Activated effector memory CD4-positive, alpha-beta T cell treated with Interleukin-2 at 50 U/mL for 16 hours (primary cell): Measurements from ENCODE around the gene RBFA.

ENCODE experiments used
- DNase-seq: peaks from one replicate; pipeline ENCODE4 v3.0.0-alpha.2; 2020

RBFA gene

DNA sequence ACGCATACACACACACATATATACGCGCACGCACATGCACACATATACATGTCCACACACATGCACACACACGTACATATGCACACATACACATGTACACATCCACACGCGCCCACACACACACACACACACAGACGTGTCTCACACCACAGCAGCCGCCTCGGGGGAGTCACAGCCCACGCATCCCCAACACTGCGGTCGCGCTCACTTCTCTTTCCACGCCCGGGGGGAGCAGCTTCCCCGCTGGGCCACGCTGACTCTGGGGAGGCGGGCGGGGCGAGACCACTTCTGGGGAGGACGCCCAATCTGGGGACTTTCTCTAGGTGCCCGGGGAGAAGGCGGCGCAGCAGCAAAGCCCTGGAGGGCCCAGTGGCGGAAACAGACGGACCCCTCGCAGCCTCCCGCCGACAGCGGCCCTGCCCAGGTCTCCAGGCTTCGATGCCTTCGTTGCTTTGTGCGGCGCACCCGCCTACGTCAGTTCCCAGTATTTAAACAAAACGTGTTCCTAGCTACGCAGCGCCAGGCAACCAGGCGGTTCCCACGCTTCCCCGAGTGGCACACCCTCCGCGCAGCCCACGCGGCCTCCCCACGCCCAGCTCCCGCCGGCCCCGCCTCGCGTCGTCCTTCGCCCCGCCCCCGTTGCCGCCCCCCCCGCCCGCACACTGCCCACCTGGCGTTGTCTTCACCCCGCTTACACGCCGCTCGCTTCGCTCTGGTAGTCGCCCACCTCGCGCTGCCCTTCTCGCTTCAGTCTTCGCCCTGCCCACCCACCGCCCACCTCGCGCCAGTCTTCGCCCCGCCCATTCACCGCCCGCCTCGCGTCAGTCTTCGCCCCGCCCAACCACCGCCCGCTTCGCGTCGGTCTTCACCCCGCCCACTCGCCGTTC, 810 bp upstream of the RBFA start:
- no peak for DNase-seq

DNA sequence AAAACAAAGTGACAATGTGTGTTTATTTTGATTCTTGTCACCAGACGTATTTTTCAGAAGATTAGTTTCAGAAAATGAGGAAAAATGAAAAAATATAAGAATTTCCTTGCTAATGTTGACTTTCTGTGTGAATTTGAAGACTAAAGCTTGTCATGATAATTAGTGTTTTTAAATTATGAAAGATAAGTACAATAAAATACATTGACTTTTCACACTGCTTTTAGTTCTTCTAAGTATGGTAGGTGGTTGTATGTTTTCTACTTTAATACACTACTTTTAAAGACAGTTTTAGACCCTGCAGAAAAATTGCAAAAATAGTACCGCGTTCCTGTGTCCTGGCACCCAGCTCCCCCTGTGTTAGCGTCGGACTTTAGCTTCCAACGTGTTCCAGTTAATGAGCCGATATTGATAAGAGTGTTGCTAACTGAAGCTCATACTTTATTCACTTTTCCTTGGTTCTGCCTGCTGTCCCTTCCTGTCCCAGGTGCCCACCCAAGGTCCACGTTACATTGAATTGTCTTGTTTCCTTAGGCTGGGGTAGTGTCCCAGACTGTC, 695 bp downstream of the RBFA start:
- DNase-seq, result no peak

DNA sequence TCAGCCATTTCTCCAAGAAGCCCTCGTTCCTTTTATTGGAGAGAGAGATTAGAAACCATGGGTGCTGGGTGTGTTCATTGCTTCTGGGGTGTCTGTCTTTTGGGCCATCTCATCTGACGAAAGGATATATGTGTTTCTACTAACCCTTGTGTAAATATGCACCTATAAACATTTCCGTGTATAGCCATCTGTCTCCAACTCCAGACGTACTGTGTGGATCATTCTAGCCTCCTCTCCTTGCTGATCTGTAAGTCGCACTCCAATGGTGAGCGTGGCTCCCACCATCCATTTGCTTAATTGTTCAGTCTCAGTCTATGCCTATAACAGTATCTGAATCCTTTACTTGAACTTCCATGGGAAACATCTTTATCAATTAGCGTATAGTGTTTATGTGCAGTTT, 1.8 kb downstream of the RBFA start:
- DNase-seq, result no peak

DNA sequence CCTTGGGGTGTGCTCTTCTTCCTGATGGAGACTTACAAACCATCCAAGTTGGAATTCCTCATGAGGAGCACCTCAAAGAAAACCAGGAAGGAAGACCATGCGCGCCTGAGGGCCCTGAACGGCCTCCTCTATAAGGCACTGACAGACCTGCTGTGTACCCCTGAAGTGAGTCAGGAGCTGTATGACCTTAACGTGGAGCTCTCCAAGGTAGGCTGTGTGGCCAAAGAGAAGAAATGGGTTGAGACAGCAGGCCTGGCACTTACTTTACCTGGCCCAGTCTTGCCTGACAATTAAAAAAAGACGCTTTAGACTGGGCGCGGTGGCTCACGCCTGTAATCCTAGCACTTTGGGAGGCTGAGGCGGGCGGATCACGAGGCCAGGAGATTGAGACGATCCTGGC, 3.1 kb downstream of the RBFA start:
- DNase-seq, result no peak

DNA sequence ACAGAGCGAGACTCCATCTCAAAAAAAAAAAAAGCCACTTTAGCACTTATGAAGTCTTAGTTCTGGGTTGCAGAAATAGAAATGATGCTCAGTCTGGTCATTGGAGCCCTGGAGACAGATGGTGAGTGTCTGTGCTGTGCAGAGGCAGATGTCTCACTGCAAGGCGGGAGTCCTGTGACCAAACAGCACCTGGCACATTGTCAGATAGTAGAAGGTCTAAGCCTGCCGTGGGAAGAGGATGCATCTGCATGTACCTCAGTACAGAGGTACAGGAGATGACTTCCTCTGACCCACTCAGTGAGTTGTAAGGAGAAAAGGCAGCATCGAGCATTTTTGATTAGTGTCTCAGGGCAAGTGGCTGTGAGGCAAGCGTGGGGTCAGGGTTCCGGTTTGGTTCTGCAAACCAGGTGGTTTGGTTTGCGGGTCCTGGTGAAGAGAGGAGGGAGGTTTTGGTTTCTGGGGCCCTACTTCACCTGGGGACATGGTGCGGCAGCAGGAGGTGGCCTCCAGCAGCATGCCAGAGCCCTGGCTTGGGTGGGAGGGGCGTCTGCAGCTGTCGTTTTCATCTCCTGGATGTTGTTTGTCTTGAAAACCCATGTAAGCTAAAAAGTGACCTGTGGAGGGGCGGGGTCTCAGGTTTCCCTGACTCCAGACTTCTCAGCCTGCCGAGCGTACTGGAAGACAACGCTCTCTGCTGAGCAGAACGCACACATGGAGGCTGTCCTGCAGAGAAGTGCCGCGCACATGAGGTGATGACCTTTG, 3.8 kb downstream of the RBFA start:
- DNase-seq, result no peak

DNA sequence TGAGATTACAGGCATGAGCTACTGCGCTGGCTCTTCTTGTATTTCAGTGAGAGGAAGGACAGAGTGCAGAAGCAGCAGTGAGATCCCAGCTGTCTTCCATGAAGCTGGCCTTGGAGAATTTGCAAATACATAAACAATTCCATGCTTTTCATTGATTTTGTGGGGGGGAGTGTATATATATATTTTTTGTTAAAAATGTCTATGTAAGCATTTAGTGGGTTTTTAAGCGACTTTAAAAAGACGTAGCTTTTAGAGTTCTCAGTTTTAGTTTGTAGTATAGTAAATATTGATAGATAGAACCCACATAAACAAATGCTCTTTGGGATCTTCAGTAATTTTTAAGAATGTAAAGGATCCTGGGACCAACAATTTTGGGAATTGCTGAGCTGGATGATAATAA, 6.3 kb downstream of the RBFA start:
- no peak for DNase-seq

DNA sequence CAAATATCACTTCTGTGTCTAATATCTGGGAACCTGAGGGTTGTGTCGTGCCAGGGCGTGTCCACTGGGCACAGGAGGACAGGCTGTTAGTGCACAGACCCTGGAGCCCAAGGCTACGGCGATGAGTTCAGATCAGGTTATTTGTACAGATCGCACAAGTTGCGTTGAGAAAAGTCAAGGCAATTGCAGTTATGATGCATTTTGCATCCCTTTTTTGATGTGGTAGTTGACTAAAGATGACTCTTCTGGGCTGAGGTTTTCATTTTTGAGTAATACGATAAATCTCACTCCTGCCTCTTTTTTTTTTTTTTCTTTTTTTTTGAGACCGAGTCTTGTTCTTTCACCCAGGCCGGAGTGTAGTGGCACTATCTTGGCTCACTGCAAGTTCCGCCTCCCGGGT, 7.2 kb downstream of the RBFA start:
- DNase-seq, result no peak

DNA sequence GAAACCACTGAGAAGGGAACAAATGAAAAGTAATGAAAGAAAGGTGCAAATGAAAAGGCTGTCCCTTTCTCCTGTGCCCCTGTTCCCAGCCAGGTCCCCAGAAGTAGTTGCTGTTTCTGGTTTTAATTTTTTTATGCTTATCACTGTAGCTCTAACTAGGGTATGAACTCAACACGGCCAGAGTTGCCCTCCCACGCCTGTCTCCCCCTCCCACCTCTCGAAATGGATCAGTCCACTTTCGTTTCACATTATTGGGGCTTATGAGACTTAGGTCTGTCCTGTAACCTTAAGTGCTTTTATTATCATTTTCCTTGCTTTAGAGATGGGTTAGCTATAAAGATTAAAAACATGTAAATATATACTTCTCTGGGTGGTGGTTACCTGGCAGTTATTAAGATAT, 8.6 kb downstream of the RBFA start:
- no peak for DNase-seq

DNA sequence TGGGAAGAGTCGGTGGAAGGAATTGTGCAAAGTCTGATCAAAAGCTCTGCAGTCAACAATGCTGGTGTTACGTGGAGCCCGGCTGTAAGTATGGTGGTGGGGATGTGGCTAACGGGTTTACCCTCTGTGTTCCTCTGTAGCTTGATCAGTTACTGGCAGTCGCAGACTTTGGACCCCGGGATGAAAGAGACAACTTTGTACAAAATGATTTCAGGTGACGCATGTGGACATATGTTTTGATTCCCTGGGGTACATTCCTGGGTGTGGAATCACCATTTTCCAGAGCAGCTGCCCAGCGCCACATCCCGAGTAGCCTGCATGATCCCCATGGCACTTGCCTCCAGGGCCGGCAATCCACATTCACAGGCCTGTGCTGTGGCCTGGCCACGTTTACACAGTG, 9.8 kb downstream of the RBFA start:
- DNase-seq, result no peak

DNA sequence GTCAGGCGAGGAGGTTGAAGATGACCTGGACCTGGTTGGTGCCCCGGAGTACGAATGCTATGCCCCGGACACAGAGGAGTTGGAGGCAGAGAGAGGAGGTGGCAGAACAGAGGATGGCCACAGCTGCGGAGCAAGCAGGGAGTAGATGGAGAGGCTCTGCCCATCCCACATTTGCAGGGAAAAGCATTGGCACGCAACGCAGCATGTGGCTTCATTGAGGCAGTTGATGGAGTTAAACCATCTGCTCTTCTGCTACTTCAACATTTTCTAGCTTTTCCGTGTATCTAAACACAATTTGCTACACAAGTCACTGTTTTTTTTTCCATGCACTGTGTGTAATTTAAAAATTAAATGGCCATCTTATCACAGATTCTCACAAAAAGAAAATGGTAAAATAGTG, 11.8 kb downstream of the RBFA start:
- no peak for DNase-seq

DNA sequence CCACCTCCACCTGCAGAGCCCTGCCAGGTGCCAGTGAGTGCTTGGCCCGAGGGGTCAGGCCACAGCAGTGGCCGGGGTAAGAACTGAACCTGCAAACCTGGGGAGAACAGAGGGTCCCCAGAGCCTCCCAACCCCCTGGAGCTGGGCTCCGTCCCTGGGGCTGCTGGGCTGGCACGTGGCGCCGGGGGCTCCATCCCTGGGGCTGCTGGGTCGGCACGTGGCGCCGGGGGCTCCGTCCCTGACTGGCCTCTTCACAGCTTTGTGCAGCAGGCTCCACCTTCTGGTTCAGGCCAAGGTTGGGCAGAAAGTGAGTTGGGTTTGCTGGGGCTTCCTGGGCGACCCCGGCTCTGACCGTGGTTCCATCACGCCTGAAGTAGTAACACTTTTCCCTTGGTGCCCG, 12.2 kb downstream of the RBFA start:
- DNase-seq, result no peak

DNA sequence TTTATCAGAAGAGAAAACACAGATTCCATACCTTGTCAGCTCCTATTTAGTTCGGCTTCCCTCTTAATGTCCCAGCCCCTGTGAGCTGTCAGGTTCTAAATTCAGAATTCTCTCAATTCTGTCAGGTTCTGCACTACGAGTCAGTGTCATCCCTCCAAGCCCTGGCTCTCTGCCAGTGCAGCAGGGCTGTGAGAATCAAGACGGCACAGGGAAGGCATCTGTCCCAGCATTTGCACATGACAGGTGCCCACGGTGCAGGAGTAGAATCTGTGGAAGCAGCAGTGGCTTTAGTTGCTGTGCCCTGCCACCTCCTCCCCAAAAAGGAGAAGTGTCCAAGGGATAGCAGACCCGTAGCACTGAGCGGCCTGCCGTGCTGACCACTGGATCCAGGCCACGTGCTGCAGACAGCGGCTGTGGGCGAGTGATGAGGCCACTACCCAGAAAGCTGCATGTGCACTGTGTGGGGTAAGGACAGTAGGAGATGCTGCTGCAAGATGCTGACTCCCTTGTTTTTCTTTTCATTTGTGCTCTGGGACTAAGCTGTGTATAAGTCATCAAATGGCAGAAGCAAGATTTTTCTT, 12.8 kb downstream of the RBFA start:
- DNase-seq, result no peak

DNA sequence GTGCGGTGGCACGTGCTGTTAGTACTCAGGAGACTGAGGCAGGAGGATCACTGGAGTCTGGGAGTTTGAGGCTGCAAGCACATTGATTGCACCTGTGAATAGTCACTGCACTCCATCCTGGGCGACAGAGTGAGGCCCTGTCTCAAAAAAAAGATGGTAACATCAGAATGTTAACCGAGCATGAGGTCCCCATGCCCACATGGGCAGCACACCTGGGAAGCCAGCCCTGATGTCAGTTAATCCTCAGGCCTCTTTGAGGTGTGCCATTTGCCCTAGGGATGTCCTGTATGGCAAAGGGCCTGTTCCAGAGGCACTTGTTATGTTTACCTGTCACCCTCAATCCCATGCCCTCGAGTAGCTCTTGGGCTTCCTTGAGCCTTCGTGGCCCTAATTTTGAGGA, 16.6 kb downstream of the RBFA start:
- no peak for DNase-seq

DNA sequence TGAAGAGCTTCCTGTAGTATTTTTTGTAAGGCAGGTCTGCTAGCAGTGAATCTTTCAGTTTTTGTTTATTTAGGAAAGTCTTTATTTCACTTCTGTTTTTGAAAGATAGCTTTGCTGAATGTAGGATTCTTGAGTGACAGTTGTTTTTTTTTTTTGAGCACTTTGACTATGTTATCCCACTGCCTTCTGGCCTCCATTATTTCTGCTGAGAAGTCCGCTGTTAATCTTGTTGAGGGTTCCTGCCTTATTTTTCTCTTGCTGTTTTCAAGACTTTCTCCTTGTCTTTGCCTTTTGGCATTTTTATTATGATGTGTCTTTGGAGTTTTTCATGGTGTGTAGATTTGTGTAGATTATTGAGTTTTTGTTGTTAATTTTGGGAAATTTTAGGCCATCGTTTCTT, 21.9 kb downstream of the RBFA start:
- no peak for DNase-seq

DNA sequence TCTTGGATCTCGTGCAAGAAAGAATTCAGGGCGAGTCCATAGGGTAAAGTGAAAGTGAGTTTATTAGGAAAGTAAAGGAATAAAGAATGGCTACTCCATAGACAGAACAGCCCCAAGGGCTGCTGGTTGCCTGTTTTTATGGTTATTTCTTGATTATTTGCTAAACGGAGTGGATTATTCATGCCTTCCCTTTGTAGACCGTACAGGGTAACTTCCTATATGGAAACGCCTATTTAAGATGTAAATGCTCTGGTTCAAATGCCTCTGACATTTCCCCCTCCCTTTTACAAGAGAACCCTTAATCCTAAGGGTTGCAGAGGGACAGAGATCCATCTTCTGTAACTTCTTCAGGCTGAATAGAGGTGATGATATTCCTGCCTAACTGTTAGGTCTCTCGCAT, 25.7 kb downstream of the RBFA start:
- no peak for DNase-seq

DNA sequence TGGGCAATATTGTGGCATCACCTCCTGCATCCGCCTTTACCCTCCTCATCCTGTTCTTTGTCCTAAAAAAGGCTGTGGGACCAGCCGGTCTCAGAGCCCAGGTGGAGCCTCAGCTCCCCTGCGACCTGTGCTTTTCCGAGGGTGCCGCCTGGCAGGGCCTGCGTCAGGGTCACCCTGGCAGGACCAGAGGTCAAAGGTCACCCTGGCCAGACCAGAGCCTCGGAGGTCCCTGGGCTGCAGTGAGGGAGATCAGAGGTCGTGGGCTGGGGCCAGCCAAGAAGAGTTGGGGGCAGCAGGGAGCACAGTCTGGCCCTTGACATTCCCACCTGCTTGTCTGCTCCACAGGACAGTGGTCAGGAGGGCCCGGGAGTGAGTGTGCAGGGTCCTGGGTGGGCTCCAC, 31.5 kb downstream of the RBFA start:
- no peak for DNase-seq

DNA sequence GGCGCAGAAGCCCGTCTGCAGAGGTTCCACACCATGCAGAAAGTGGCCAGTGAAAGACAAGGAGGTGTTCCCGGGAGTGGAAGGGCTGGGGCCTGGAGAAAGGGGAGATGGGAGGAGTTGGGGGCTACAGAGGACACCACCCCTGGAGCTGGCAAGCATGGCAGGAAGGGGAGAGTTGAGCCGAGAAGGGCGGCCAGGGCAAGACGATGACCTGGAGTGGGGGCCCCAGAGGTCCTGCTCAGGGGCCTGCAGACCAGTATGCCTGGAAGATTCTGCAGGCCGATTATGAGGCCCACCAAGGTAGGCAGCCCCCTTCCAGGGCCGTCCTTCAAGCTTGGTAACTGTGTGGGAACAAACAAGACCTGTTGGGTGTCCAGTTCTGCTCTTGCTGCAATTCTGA, 33.1 kb downstream of the RBFA start:
- DNase-seq, result no peak

DNA sequence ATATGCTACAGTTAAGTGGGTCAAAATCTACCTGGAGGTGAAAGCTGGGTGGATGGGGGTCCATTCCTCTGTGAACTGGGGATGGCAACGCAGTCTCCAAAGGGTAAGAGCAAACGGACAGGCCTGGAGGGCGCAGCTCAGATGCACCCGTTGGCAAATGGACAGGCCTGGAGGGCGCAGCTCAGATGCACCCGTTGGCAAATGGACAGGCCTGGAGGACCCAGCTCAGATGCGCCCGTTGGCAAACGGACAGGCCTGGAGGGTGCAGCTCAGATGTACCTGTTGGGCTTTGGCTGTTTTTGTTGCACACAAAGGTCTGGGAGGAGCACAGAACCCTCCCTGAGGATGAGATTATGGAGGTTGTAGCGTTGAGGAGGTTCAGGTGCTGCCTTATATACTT, 33.7 kb downstream of the RBFA start:
- DNase-seq, result no peak

DNA sequence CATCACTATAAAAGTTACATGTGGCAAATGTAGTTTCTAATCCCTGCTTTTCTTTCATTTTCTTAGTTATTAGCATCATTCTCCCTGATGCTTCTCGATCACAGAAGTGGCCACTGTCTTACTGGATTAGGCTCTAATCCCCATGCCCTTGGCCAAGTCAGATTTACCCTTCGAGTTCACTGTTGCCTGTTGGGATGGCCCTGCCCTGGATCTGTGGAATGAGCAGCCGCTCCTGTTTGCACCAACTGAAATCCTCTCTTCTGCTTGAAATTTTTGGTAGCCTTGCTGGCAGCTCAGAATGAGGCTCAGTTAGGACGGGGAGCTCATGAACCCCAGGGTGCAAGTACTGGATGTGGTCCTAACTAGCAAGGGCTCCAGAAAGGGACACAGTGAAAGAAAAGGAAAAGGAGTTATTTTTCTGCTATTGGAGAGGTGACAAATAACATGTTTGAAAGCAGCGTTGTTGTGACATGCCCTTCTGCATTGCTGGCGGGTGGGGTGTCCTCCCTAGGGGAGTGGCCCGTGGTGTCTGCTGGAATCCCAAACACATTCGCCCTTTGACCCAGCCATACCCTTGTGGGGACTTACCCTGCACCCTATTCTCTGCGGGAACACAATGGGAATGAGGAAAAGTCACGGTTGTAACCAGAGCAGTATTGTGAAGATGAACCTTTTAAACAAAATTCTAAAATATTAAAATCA, 34.5 kb downstream of the RBFA start:
- no peak for DNase-seq

DNA sequence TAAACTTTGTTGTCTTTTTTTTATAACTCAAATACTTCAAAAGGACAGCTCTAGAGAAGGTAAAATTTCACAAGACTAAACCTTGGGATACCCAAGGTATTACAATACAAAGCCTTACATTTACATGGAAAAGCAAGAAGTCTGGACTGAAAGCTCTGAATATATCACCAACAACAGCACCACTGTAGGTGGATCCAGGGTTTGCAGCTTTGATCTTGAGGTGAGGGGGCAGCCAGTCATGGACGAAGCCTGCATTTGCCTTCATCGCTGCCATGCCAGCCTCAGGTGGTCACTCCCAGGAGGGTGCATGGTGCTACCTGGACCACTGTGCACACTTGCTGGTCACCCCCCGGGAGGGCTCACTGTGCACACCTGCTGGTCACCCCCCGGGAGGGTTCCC, 36.6 kb downstream of the RBFA start:
- no peak for DNase-seq

DNA sequence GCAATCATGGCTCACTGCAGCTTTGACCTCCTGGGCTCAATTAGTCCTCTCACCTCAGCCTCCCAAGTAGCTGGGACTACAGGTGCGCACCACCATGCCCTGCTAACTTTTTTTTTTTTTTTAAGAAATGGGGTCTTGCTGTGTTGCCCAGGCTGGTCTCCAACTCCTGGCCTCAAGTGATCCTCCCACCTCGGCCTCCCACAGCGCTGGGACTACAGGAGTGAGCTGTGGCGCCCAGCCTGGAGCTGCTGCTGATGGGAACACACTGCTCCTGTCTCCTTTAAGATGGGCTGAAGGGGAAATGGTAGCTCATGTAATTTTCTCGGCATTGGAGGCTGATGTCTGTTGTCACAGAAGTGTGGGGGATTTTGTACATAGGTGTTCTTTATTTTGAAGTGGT, 39.9 kb downstream of the RBFA start:
- DNase-seq, result no peak

DNA sequence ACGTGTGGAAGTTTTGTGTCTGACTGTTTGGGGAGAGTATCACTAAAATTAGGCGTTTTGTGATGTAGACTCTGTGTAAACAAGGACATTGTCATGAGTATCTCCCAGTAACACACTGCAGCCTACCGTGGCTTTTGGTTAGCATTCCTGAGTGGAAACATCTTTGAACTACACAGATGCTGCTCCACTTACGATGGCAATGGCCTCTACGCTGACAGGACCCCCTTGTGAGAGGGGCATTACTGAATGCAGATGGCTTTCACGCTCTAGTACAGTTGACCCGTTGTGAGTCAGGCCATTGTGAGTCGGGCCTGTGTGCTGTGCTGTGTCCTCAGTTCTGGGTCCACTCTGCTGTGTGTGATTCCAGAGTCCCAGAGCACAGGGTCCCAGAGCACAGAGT, 40.5 kb downstream of the RBFA start:
- no peak for DNase-seq

DNA sequence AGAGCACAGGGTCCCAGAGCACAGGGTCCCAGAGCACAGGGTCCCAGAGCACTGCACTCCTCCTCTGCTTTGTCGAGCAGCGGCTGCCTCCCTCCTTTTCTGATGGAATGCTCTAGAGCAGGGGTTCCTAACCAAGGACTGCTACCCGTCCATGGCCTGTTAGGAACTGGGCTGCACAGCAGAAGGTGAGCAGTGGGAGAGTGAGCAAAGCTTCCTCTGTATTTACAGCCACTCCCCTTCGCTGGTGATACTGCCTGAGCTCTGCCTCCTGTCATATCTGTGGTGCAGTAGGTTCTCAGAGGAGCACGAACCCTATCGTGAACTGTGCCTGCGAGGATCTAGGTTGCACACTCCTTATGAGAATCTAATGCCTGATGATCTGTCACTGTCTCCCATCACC, 41.7 kb downstream of the RBFA start:
- no peak for DNase-seq
